ENCODE data around the gene NSD2.

DNA sequence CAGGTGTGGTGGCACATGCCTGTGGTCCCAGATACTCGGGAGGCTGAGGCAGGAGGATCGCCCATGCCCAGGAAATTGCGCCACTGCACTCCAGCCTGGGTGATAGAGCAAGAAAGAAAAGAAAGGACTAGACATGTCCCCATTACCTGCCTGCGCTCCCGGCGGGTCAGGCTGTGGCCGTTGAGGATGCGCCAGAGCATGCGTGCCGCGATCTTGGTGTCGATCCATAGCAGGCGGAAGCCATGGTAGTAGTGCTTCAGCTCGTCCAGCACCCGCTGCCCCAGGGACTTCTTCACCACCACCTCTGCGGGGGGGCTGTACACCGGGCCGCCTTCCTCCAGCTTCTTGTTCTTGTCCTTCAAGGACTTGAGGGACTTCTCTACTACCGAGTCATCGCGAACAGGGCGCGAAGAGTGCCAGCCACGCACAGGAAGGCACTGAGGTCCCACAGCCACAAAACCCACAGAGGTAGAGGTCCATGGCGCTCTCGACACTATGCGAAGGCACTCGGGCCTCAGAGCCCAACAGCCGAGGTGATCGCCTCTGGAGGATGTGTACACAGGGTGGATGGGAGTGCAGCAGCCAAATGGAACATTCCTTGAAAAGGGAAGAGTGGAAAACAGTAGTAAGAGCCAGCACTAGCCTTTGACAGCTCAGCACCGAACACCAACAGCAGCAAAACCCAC lies 29.8 kb upstream of the NSD2 start:
- TF ChIP-seq, protein P1, sequence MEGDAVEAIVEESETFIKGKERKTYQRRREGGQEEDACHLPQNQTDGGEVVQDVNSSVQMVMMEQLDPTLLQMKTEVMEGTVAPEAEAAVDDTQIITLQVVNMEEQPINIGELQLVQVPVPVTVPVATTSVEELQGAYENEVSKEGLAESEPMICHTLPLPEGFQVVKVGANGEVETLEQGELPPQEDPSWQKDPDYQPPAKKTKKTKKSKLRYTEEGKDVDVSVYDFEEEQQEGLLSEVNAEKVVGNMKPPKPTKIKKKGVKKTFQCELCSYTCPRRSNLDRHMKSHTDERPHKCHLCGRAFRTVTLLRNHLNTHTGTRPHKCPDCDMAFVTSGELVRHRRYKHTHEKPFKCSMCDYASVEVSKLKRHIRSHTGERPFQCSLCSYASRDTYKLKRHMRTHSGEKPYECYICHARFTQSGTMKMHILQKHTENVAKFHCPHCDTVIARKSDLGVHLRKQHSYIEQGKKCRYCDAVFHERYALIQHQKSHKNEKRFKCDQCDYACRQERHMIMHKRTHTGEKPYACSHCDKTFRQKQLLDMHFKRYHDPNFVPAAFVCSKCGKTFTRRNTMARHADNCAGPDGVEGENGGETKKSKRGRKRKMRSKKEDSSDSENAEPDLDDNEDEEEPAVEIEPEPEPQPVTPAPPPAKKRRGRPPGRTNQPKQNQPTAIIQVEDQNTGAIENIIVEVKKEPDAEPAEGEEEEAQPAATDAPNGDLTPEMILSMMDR (IDR thresholded peaks at IDR 0.05; ENCODE audit: poor library complexity), result no peak
- no peak for TF ChIP-seq EZH2phosphoT487 (IDR thresholded peaks at IDR 0.05; ENCODE audit: low read depth, severe bottlenecking, unreplicated experiment)
